ENCODE measurements around the gene ZNF845.

ZNF845 gene

GRCh38 chr19:53365134-53365898, 31.8 kb downstream of the ZNF845 start, which contains the start of gene ZNF525:
Gene ZNF525 (plus strand): TSS chr19:53365705. CDS start chr19:53372282, 6,577 bp downstream.
- Histone ChIP-seq H3K4me2 (ENCODE audit: low read length) (no peak within 1 kb of the TSS), H3F3A (ENCODE audit: insufficient read depth, low read length) (no peaks in the 10 kb centered on the region), H3K27ac (ENCODE audit: low read depth, low read length, poor library complexity, severe bottlenecking) (no peak within 1 kb of the TSS), H3K9me2 (ENCODE audit: low read depth, low read length) (no peaks in the 10 kb centered on the region), H3K9me3 (ENCODE audit: low read length) (no peaks in the 10 kb centered on the region), H3K27me3 (ENCODE audit: insufficient read depth, low read length) (no peaks in the 10 kb centered on the region), H3K4me1 (ENCODE audit: insufficient read depth, low read length, severe bottlenecking) (no peaks in the 10 kb centered on the region), H3K9ac (ENCODE audit: low read length) (no peak within 1 kb of the TSS), H3K36me3 (ENCODE audit: insufficient read depth, low read length) (no peaks in the 10 kb centered on the region), H3K4me3 (ENCODE audit: low read depth, low read length, poor library complexity, severe bottlenecking) (no peak within 1 kb of the TSS), H4K20me1 (ENCODE audit: insufficient read depth, low read length) (no peaks in the 10 kb centered on the region), H2AFZ (ENCODE audit: low read length) (no peak within 1 kb of the TSS), H3K79me2 (ENCODE audit: insufficient read depth, low read length) (no peaks in the 10 kb centered on the region)
- TF ChIP-seq CTCF (IDR thresholded peaks at IDR 0.05; ENCODE audit: low read length) (no peak), EZH2 (IDR thresholded peaks at IDR 0.05; ENCODE audit: borderline replicate concordance, low read length) (no peak)

- H3K27ac ChIP-seq (ENCODE audit: low read depth, low read length, poor library complexity, severe bottlenecking): no peak overlapping the region
- no peak overlapping the region for H3K4me2 ChIP-seq (ENCODE audit: low read length)
- no peaks in the 10 kb centered on the region for H3K27me3 ChIP-seq (ENCODE audit: insufficient read depth, low read length)
- H2AFZ ChIP-seq (ENCODE audit: low read length): no peak overlapping the region
- H4K20me1 ChIP-seq (ENCODE audit: insufficient read depth, low read length): no peaks in the 10 kb centered on the region
- no peak for TF ChIP-seq CTCF (IDR thresholded peaks at IDR 0.05; ENCODE audit: low read length)
- no peak for TF ChIP-seq EZH2 (IDR thresholded peaks at IDR 0.05; ENCODE audit: borderline replicate concordance, low read length)
- H3K4me1 ChIP-seq (ENCODE audit: insufficient read depth, low read length, severe bottlenecking): no peaks in the 10 kb centered on the region
- no peak overlapping the region for H3K4me3 ChIP-seq (ENCODE audit: low read depth, low read length, poor library complexity, severe bottlenecking)
- no peaks in the 10 kb centered on the region for H3K9me2 ChIP-seq (ENCODE audit: low read depth, low read length)
- H3F3A ChIP-seq (ENCODE audit: insufficient read depth, low read length): no peaks in the 10 kb centered on the region
- no peaks in the 10 kb centered on the region for H3K9me3 ChIP-seq (ENCODE audit: low read length)
- no peak overlapping the region for H3K9ac ChIP-seq (ENCODE audit: low read length)
- H3K79me2 ChIP-seq (ENCODE audit: insufficient read depth, low read length): no peaks in the 10 kb centered on the region
- no peaks in the 10 kb centered on the region for H3K36me3 ChIP-seq (ENCODE audit: insufficient read depth, low read length)
These were observed 32.4 kb downstream of the ZNF845 start for GRCh38 chr19:53365899-53366493.

- H2AFZ ChIP-seq (ENCODE audit: low read length): no peak overlapping the region
- no peaks in the 10 kb centered on the region for H3K27me3 ChIP-seq (ENCODE audit: insufficient read depth, low read length)
- H3K27ac ChIP-seq (ENCODE audit: low read depth, low read length, poor library complexity, severe bottlenecking): no peak overlapping the region
- no peaks in the 10 kb centered on the region for H3K9me2 ChIP-seq (ENCODE audit: low read depth, low read length)
- H3K9me3 ChIP-seq (ENCODE audit: low read length): no peaks in the 10 kb centered on the region
- no peaks in the 10 kb centered on the region for H3F3A ChIP-seq (ENCODE audit: insufficient read depth, low read length)
- no peak overlapping the region for H3K4me3 ChIP-seq (ENCODE audit: low read depth, low read length, poor library complexity, severe bottlenecking)
- H3K4me1 ChIP-seq (ENCODE audit: insufficient read depth, low read length, severe bottlenecking): no peaks in the 10 kb centered on the region
- no peak overlapping the region for H3K9ac ChIP-seq (ENCODE audit: low read length)
- H3K79me2 ChIP-seq (ENCODE audit: insufficient read depth, low read length): no peaks in the 10 kb centered on the region
- TF ChIP-seq CTCF (IDR thresholded peaks at IDR 0.05; ENCODE audit: low read length) (no peak), EZH2 (IDR thresholded peaks at IDR 0.05; ENCODE audit: borderline replicate concordance, low read length) (no peak)
- H3K36me3 ChIP-seq (ENCODE audit: insufficient read depth, low read length): no peaks in the 10 kb centered on the region
- H3K4me2 ChIP-seq (ENCODE audit: low read length): no peak overlapping the region
- no peaks in the 10 kb centered on the region for H4K20me1 ChIP-seq (ENCODE audit: insufficient read depth, low read length)
These were observed 38.6 kb downstream of the ZNF845 start for GRCh38 chr19:53372196-53372595.

Data from OCI-LY1 (cell line).